Stimulated activated CD8-positive, alpha-beta memory T cell treated with anti-CD3 and anti-CD28 coated beads, Interleukin-2, amount 100 ng/mL, for 48 hours (primary cell): Measurements from ENCODE around the gene ADGRD2.
A peak's percentile ranks its signal among the peaks of the same experiment; 100 is the strongest.

ENCODE experiments used
- DNase-seq, 2 donors: peaks; one replicate each; pipeline ENCODE4 v3.0.0-alpha.2; 2020; ENCODE audit warnings: low read depth in 2 of 2

ADGRD2 gene

DNA sequence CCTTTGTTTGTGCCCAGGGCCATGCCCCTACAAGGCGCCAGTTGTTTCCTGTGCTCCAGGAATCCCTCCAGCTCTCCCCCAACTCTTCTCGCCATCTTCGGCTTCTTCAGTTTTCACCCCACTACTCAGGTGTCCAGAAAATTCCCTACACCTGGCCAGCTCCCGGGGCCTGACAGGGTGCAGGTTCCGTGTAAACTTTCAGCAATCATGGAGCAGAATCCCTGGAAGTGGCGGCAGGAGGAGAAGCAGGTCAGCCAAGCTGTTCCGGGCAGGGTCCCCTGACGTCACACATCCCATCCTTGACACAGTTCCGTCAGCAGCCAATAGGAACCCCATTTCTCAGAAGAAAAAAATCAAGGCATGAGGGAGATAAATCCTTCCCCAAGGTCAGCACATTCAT, 12.2 kb upstream of the ADGRD2 start:
- DNase-seq = no peak

DNA sequence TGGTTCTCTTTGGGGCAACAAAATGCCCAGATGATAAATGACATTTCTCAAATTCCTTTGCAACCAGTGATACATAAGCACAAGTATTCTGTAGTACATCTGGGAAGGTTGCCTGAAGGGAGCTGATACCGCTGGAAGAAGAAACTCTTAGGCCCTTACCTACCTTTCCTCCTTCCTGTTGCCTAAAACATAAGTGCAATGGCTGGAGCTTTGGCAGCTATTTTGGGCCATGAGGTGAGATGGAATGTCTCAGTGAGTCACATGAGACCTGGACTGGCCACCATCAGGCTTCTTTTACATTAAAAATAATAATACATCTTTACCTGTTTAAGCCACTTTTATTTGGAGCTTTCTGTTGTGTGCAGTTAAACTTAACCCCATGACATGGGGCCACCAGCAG, 11.2 kb upstream of the ADGRD2 start:
- no peak for DNase-seq

DNA sequence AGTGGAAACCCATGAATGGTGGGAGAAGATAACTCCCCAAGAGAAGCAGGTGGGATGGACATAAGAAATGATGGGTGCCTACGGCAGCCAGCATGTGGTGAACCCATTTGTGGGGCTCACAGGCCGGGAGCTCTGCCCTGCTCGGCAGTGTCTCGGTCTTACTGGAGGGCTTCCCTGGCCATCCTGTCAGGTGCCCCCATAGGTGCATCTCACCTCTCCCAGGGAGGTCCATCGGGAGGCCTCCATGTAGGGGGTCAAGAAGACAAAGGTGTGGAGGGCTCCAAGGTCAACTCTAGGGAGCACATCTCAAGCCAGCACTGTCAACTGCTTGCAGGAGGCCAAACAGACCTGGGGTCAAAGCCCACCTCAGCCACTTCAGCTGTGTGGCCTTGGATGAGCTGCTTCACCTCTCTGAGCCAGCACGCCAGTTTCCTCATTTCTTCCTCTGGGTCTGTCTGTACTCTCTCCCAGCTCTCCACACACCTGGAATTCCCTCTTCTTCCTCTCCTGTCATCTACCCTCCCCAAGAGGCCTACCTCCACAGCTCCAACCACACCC, 10.5 kb upstream of the ADGRD2 start:
- DNase-seq = no peak

DNA sequence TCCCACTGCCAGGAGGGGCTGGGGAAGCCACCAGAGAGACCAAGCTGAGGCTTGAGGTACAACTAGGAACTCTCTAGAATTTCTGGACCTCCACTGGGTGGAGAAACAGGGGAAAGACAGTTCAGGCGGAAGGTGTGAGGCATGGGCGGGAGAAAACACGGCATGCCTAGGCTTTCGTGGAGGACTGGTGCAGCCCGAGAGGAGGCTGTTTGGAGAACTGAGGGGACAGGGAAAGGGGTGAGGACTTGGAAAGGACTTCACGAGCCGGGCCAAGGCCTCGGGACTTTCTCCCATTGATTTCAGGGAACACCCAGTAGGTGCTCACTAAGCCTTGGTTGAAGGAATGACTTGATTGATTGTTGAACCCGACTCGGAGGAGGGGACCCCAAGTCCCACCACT, 9.5 kb upstream of the ADGRD2 start:
- DNase-seq = no peak

DNA sequence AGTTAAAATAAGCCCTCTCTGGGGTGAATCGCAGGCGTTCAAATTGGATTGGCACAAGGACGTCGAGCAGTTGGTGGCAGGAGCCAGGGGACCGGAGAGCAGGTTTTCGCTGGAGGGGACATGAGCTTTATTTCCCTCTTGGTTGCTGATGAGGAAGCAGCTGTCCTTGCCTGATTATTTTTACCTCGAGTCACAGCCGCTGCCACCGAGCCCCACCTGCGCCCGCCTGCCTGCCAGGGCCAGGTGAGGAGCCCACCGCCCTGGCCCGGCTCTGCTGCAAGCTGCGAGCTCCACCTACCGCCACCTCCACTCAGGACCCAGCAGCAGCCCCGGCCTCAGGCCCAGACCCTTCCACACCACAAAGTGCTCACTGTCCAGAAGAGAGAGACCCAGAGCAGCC, 9.0 kb upstream of the ADGRD2 start:
- no peak for DNase-seq

DNA sequence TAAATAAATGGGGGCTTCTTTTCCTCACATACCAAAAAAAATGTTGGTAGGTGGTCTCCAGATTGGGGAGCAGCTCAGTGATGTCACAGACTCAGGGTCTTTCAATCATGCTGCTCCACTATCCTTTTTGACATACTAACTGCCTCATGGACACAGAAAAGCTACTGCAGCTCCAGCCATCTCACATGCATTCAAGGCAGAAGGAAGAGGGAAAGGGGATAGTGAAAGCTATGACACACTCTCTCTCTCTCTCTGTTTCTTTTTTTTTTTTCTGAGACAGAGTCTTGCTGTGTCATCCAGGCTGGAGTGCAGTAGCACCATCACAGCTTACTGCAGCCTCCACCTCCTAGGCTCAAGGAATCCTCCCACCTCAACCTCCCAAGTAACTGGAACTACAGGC, 7.9 kb upstream of the ADGRD2 start:
- no peak for DNase-seq

DNA sequence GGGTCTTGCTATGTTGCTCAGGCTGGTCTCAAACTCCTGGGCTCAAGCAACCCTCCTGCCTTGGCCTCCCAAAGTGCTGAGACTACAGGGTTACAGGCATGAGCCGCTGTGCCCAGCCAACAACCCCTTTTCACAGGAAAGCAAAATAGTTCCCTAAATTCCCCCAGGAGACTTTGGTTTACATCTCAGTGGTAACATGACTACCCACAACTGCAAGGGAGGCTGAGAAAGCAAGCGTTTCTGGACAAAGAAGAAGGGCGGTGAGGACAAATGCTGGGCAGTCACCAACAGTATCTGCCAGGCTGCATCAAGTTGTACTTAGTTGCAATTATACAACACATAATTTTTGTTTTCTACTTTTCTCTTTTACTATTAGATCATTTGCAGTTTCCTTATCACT, 7.4 kb upstream of the ADGRD2 start:
- DNase-seq = no peak

DNA sequence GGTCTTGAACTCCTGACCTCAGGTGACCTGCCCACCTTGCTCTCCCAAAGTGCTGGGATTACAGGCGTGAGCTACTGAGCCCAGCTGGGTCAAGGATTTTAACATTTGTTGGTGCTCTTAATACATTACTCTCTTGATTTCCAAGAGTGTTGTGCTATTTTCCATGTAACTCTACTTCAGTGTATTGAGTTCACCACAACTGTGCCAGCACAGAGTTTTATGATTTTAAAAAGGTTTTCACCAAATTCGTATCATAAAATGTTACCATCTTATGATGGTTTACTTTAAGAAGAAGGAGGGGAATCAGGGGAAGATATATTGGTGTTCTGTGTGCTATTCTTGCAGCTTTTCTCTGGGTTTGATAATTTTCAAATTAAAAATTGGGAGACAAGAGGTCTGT, 6.6 kb upstream of the ADGRD2 start:
- DNase-seq = no peak

DNA sequence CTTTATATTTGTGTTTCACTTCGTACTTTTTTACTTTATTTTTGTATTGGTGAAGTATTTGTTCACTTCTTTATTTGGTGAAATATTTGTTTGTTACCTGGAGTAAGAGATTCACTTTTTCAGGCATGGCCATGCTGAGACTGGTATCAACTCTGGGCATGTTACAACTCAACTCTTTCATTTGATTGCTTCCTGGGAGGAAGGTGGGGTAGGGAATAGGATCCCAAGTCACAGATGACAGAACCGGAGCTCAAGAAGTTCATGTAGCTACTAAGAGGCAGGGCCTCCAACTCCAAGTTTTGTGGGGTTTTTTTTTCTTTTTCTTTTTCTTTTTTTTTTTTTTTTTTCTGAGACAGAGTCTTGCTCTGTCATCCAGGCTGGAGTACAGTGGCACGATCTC, 6.1 kb upstream of the ADGRD2 start:
- DNase-seq = no peak

DNA sequence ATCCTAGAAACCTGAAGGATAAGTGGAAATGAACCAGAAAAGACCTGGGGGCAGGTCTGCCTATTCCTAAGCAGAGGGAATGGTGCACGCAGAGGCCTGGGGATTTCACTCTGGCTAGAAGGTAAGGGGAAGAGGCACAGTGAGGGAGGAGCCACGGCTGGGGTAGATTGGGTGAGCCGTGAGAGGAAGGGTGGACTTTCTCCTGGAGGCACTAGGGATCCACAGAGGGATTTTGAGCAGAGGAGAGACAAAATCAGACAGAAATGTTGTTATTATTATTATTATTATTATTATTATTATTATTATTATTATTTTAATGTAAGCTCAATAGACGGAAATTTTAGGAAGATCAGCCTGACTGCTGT, 3.0 kb upstream of the ADGRD2 start:
- no peak for DNase-seq

DNA sequence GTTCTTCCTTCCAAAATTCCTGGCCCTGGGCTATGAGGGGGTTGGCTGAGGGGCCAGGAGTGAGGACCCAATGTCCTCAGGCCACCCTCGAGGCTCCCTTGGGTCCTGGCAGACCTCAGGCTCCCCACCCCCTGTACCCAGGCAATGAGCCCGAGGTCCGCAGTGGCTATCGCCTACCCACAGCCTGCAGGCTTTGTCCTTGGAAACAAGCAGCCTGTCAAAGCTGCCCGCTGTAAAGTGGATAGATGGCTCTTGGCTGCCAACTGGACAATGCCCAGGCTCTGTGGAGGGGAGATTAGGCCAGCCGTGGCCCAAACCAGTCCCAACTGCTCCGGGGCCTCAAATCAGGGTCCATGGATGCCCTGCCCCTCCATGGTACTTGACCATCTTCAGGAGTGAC, 2.2 kb upstream of the ADGRD2 start:
- no peak for DNase-seq

DNA sequence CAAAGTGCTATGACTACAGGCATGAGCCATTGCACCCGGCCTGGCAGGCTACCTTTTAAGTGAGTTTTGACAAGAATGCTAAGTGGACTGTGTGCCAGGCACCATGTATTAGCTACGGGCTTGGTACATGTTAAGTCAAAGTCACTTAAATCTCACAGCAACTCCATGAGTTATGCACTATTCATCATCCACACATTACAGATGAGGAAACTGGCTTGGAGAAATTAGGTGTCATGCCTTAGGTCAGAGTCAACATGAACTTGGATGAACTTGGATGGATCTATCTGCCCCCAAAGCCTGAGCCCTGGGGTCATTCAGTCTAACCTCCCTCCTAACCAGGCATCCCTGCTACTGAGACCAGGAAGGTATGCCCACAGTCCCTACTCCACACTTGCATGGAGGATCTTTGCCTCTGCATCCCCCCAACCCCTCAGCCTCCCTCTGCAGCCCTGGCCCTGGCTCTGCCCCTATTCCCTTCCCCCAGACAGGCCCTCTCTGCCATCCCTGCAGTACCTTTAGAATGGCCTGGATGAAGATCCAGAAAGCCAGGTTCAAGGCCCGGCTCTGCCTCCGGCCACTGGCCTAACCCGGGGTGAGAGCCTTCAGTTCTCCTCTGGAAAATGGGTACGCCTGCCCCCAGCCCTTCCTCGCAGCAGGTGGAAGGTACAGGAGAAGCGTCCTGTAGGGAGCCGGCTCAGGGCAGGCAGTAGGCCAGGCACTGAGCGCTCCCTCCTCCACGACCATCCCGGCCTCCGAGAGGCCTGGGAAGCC, 685 bp upstream of the ADGRD2 start:
- DNase-seq = no peak

DNA sequence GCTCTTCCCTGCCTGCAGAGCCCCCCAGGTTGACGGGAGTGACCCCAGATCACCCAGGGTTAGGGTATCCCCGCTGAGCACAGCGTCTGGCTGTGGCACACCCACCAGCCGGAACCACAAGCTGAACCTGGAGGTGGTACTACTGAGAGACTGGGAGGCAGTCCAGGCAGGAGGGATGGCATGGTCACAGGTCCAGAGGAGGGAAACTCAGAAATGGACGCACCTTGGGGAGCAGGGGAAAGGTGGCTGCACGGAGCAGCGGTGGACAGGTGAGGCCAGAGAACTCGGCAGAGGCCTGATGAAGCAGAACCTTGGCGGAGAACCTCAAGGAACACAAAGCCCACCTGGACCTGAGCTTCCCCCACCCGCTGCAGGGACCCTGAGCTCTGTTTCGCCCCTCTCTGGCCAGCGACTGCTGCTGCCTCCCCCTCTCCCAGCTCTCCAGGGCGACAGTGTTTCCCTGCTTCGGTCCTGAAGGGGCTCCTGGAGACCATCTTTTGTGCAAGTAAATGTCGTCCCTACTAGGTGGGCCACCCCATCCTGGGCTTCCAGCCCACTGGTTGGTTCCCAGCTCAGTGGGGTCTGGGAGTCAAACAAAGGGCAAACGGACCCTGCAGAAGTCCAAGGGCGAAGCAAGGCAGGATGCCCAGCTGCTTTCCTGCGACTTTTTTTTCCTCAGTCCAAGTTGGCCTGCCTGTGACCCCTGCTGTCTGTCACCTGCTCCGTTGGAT, 845 bp downstream of the ADGRD2 start:
- no peak for DNase-seq

DNA sequence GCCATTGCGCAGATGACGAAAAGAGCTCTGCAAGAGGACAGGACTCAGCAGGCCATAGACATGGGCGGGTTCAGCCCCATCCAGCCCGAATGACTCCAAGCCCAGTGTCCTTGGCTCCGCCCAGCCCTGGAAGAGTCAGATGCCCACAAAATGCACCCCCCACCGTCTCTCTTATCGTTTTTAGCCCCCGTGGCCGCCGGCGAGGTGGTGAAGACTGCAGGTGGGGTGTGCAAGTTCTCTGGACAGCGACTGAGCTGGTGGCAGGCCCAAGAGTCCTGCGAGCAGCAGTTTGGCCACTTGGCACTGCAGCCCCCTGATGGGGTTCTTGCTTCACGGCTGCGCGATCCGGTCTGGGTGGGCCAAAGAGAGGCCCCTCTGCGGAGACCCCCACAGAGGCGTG, 2.1 kb downstream of the ADGRD2 start:
- no peak for DNase-seq

DNA sequence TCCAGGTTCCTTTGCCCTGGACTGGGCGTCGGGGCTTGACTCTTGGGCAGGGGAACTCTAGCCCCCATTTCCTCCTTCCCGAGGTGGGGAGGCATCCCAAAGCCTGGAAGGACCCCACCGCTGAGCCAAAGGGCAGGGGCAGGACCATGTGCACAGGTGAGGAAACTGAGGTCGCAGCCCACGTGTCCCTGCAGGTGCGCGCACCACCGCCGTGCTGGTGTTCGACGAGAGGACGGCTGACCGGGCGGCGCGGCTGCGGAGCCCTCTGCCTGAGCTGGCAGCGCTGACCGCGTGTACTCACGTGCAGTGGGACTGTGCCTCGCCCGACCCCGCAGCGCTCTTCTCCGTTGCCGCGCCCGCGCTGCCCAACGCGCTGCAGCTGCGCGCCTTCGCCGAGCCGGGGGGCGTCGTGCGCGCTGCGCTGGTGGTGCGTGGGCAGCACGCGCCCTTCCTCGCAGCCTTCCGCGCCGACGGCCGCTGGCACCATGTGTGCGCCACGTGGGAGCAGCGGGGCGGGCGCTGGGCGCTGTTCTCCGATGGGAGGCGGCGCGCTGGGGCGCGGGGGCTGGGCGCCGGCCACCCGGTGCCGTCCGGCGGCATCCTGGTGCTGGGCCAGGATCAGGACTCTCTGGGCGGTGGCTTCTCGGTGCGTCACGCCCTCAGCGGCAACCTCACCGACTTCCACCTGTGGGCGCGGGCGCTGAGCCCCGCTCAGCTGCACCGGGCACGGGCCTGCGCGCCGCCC, 2.8 kb downstream of the ADGRD2 start:
- DNase-seq = no peak

DNA sequence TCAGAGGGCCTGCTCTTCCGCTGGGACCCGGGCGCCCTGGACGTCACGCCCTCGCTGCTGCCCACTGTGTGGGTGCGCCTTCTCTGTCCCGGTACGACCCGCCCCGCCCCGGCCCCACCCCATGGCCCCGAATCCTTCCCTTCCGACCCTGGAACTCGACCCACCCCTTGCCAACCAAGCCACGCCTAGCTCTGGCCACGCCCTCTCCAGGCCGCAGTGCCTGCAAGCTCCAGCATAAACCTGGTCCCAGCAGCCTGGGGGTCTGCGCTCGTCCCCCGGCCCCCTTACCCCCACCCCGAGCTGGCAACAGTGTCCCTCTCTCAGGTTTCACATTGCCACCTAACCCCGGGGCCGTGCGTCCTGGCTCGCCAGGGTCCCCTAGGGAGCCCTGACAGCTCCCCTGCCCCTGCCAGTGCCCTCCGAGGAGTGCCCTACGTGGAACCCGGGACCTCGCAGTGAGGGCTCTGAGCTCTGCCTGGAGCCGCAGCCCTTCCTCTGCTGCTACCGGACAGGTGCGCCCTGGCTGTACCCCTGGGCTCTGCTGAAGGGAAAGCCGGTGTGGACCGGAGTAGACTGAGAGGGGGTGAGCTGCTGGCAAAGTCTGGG, 3.4 kb downstream of the ADGRD2 start:
- peak in 1 of 2 donors; percentile 11 for DNase-seq

DNA sequence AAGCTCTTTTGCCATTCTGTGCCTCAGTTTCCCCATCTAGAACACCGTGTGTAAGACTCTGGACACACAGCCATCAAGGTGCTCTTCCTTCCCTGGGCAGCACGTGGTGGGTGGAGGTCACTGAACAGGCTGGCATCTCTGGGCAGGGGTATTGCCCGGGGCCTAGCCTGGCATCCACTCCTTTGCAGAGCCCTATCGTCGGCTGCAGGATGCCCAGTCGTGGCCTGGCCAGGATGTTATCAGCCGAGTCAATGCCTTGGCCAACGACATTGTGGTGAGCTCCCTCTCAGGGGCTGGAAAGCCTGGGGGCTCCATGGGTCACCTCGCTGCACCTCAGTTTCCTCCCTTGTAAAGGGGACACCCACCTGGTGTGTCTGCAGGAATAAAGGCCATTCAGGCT, 4.0 kb downstream of the ADGRD2 start:
- DNase-seq = no peak

DNA sequence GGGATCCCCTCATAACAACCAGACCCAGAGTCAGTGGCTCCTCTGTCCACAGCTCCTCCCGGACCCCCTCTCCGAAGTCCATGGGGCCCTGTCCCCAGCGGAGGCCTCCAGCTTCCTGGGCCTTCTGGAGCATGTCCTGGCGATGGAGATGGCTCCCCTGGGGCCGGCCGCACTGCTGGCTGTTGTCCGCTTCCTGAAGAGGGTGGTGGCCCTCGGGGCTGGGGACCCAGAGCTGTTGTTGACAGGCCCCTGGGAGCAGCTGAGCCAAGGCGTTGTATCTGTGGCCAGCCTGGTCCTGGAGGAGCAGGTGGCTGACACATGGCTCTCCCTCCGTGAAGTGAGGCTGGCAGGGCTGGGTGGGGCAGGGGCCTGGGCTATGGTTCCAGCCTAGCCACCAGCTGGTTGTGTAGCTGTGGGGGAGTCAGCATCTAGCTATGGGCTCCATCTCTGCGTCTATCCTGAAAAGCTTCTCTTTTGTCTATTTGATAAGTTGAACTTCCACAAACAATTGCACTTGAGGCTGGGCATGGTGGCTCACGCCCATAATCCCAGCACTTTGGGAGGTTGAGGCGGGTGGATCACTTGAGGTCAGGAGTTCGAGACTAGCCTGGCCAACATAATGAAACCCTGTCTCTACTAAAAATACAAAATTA, 4.7 kb downstream of the ADGRD2 start:
- DNase-seq = no peak

DNA sequence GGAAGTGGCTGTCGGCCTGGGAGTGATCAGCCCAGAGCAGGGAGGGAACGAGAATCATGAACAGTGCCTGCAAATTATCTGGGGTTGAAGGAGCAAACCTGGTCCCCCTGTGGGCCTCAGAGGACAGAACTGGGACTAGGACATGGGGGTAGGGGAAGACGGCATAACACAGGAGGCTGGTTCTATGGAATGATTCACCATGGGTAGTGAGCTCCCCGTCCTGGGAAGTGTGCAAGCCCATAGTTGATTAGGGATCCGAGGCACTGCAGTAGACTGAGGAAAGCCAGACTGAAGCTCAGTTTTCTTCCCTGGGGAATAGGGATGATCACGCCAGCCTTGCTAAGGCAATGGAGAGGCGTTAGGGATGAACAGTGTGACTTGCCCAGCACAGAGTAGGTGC, 5.6 kb downstream of the ADGRD2 start:
- DNase-seq = no peak

DNA sequence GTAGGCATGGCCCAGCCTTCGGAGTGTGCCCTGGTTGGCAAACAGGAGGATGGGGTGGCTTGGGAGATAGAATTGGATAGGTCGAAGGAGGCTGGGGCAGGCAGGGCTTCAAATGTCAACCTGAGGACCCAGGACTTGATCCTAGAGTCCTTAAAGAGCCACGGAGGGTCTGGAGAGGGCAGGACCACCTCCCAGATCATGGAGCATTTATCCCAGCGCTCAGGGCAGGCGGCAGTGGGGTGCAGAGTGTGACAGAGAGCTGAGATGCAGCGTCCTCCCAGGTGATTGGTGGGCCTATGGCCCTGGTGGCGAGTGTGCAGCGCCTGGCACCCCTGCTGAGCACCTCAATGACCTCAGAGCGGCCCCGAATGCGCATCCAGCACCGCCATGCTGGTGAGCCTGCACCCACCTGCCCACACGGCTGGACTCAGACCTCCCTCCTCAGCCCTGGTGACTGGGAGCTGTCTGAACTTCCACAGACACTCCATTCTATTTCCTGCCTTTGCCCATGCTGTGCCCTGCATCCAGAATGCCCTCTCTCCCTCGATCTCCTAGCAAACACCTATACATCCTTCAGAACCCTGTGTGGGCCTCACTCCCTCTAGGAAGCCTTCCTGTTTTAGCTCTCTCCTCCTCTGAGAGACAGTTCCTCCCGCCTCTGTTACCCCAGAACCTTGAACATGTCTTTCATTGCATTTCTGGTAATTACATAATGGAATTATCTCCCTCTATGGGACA, 6.3 kb downstream of the ADGRD2 start:
- DNase-seq = no peak
